Sigmoid colon (tissue), 7 donors: Measurements from ENCODE around the gene ZNF717. TPM values are rescaled to one million over a fixed set of nuclear protein-coding genes. Genes with fewer than 3 reads are reported as not detected.
"Not testable (repeated sequence)": the region's sequence is repeated elsewhere in the genome, so short reads cannot be mapped to it uniquely, and the experiment has no call there.

ENCODE experiments used
- DNase-seq: peaks from one replicate; pipeline ENCODE4 v3.0.0-alpha.2; 2019
- H3K27ac ChIP-seq, 4 donors: fragments of 200-600 bp; sonication (generic); one replicate each; pipeline ENCODE4 v1.5.1; 2016 to 2019; ENCODE audit warnings: mild to moderate bottlenecking in 1 of 4
- H3K27me3 ChIP-seq, 3 donors: fragments of 200-600 bp; sonication (generic); one replicate each; pipeline ENCODE4 v1.5.1; 2019; ENCODE audit warnings: mild to moderate bottlenecking in 1 of 3
- H3K36me3 ChIP-seq, 4 donors: fragments of 200-600 bp; sonication (generic); one replicate each; pipeline ENCODE4 v1.5.1; 2016 to 2019
- H3K4me1 ChIP-seq, 4 donors: fragments of 200-600 bp; sonication (generic); one replicate each; pipeline ENCODE4 v1.5.1; 2017 to 2019
- H3K4me3 ChIP-seq, 4 donors: fragments of 200-600 bp; sonication (generic); one replicate each; pipeline ENCODE4 v1.5.1; 2017 to 2019; ENCODE audit warnings: mild to moderate bottlenecking in 2 of 4, moderate library complexity in 1 of 4
- H3K9me3 ChIP-seq, 4 donors: fragments of 200-600 bp in 3 of 4; sonication (generic) in 3 of 4; one replicate each; pipeline versions ENCODE4 v1.5.1 to v1.6.1; 2013 to 2019
- CTCF ChIP-seq, 4 experiments: fragments of 450-650 bp in 3 of 4; fragments of 200-600 bp in 1 of 4; IDR thresholded peaks; one replicate each; pipeline ENCODE4 v1.5.1; 2016 to 2019; ENCODE audit warnings: antibody characterized with exemption in 4 of 4, mild to moderate bottlenecking in 3 of 4, moderate library complexity in 2 of 4
- EP300 ChIP-seq, 4 donors: sonication (generic); formaldehyde crosslinking; IDR thresholded peaks; one replicate each; pipeline ENCODE4 v1.6.1; 2017; ENCODE audit warnings: antibody characterized with exemption in 4 of 4
- POLR2A ChIP-seq, 2 donors: fragments of 450-650 bp; IDR thresholded peaks; one replicate each; pipeline ENCODE4 v1.6.1; 2016; ENCODE audit warnings: antibody characterized with exemption in 2 of 2, mild to moderate bottlenecking in 2 of 2, moderate library complexity in 2 of 2
- POLR2AphosphoS5 ChIP-seq, 4 donors: sonication (generic); formaldehyde crosslinking; IDR thresholded peaks; one replicate each; pipeline ENCODE4 v1.6.1; 2017; ENCODE audit warnings: antibody characterized with exemption in 4 of 4
- WGBS, 2 donors: extraction: QIAGEN DNeasy Blood & Tissue Kit; methylation state at CpG; one replicate each; pipeline ENCODE4 v1.1.7; 2013; 5-methylcytosine and 5-hydroxymethylcytosine counted together
- intact Hi-C: fragments of 100-400 bp; cut with DNase I; formaldehyde crosslinking; loops from one replicate; pipeline ENCODE4 v1.15.1; 2023
- polyA plus RNA-seq, 3 donors: library from polyadenylated mRNA; stranded (reverse); fragments of 200-250 nt; gene quantifications; one replicate each; pipeline ENCODE4 v1.2.3, GENCODE V29; 2013
- total RNA-seq, 4 donors: library from RNA; depleted of rRNA; stranded (reverse); fragments of >200 nt; gene quantifications; one replicate each; pipeline ENCODE4 v1.1.0, GENCODE V29; 2016
- donor health status: healthy with polysubstance abuse.
- donor health status: Bipolar disorder and iron deficiency.
- donor health status: healthy.

ZNF717 gene
- total and polyA plus RNA-seq, 7 donors, result 4.2 to 16.1 (median 8.3) TPM

GRCh38 chr3:75781079-75781745 lies 4.1 kb downstream of the ZNF717 start:
- WGBS, 2 donors, result 73 to 84% methylated on average over 7 of the region's 7 CpGs
- no peaks in the 10 kb centered on the region for H3K27me3 ChIP-seq
- peaks cover 0 to 9% (median 0%) of the 10 kb centered on the region in 4 donors for H3K4me1 ChIP-seq
- H3K9me3 ChIP-seq, result peaks cover 0 to 8% (median 3%) of the 10 kb centered on the region in 4 donors
- TF ChIP-seq CTCF (IDR thresholded peaks at IDR 0.05), result no peak
- TF ChIP-seq EP300 (IDR thresholded peaks at IDR 0.05), result no peak
- TF ChIP-seq POLR2A (IDR thresholded peaks at IDR 0.05), result no peak
- TF ChIP-seq POLR2AphosphoS5 (IDR thresholded peaks at IDR 0.05), result no peak
- H3K36me3 ChIP-seq, result peaks cover 0 to 40% (median 15%) of the 10 kb centered on the region in 4 donors
- no peak for DNase-seq
- H3K27ac ChIP-seq, result no peak overlapping the region
- H3K4me3 ChIP-seq, result no peak overlapping the region
- intact Hi-C loops, result loop anchor here (10.0 kb wide), 1 partner anchor 346 kb away; no protein-coding TSS in a partner anchor

GRCh38 chr3:75777742-75778141 lies 7.6 kb downstream of the ZNF717 start:
- intact Hi-C loops, DNase-seq, H3K9me3 ChIP-seq, H3K27me3 ChIP-seq, H3K27ac ChIP-seq, H3K4me1 ChIP-seq, H3K4me3 ChIP-seq: not testable (repeated sequence)
- peaks cover 0 to 41% (median 15%) of the 10 kb centered on the region in 4 donors for H3K36me3 ChIP-seq
- 92 to 96% methylated on average over 11 of the region's 11 CpGs for WGBS, 2 donors

GRCh38 chr3:75771631-75772030 lies 13.7 kb downstream of the ZNF717 start:
- 90 to 93% methylated on average over 10 of the region's 10 CpGs for WGBS, 2 donors
- H3K27me3 ChIP-seq, H3K27ac ChIP-seq, intact Hi-C loops, H3K4me1 ChIP-seq, H3K4me3 ChIP-seq, DNase-seq: not testable (repeated sequence)
- peaks cover 5 to 11% (median 8%) of the 10 kb centered on the region in 4 donors for H3K9me3 ChIP-seq
- peaks cover 0 to 38% (median 10%) of the 10 kb centered on the region in 4 donors for H3K36me3 ChIP-seq

GRCh38 chr3:75768303-75769017 lies 16.9 kb downstream of the ZNF717 start:
- no peak overlapping the region for H3K27ac ChIP-seq
- DNase-seq, result no peak
- H3K9me3 ChIP-seq, result peaks cover 6 to 17% (median 12%) of the 10 kb centered on the region in 4 donors
- no peak for TF ChIP-seq CTCF (IDR thresholded peaks at IDR 0.05)
- TF ChIP-seq POLR2A (IDR thresholded peaks at IDR 0.05), result no peak
- TF ChIP-seq POLR2AphosphoS5 (IDR thresholded peaks at IDR 0.05), result no peak
- no peak for TF ChIP-seq EP300 (IDR thresholded peaks at IDR 0.05)
- H3K4me1 ChIP-seq, result no peaks in the 10 kb centered on the region
- H3K27me3 ChIP-seq, result no peaks in the 10 kb centered on the region
- H3K4me3 ChIP-seq, result no peak overlapping the region
- 92 to 93% methylated on average over 7 of the region's 7 CpGs for WGBS, 2 donors
- intact Hi-C loops, result no loop called here
- H3K36me3 ChIP-seq, result peaks cover 0 to 49% (median 10%) of the 10 kb centered on the region in 4 donors

- no peak for DNase-seq
- H3K27ac ChIP-seq, result no peak overlapping the region
- H3K4me3 ChIP-seq, result no peak overlapping the region
- peaks cover 11 to 48% (median 28%) of the 10 kb centered on the region in 4 donors for H3K36me3 ChIP-seq
- no peaks in the 10 kb centered on the region for H3K4me1 ChIP-seq
- TF ChIP-seq POLR2A (IDR thresholded peaks at IDR 0.05) (no peak), EP300 (IDR thresholded peaks at IDR 0.05) (no peak), POLR2AphosphoS5 (IDR thresholded peaks at IDR 0.05) (no peak), CTCF (IDR thresholded peaks at IDR 0.05) (no peak)
- 90 to 91% methylated on average over 7 of the region's 7 CpGs for WGBS, 2 donors
- intact Hi-C loops, result no loop called here
- H3K9me3 ChIP-seq, result peaks cover 38 to 64% (median 62%) of the 10 kb centered on the region in 4 donors
- H3K27me3 ChIP-seq, result no peaks in the 10 kb centered on the region
Measured at GRCh38 chr3:75737831-75738493, 47.4 kb downstream of the ZNF717 start.
